ENCODE measurements around the gene ANO8.

DNA sequence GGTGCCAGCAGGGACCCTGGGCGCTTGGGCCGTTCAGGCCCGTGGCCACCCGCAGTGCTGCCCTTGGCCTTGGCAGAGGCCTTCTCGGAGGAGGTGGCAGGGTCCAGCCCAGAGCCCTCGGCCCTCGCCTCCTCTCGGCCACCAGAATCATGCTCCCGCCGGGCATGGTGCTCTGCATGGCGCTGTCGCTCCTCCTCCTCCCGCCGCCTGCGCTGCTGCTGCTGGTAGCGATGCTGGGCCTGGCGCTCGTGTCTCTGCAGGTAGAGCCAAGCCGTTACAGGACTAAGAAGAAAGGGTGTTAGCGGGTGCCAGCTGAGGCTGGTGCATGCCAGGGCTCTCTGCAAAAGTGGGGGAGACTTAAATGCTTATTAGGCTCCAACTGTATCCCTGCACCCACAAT lies 9.5 kb downstream of the ANO8 start:
- TF ChIP-seq CTCF (IDR thresholded peaks at IDR 0.05) (no peak), POLR2A (IDR thresholded peaks at IDR 0.05) (no peak)
